ENCODE measurements around the gene GNG12.
"Not testable (repeated sequence)": the region's sequence is repeated elsewhere in the genome, so short reads cannot be mapped to it uniquely, and the experiment has no call there.

The GNG12 gene

GRCh38 chr1:67732750-67733151, 100.5 kb downstream of the GNG12 start:
- no peak overlapping the region for H3K27ac ChIP-seq
- TF ChIP-seq CTCF (conservative IDR thresholded peaks at IDR 0.05), result no peak

GRCh38 chr1:67731322-67731721, 101.9 kb downstream of the GNG12 start:
- no peak overlapping the region for H3K27ac ChIP-seq
- no peak for TF ChIP-seq CTCF (conservative IDR thresholded peaks at IDR 0.05)

GRCh38 chr1:67730312-67730711, 103.0 kb downstream of the GNG12 start:
- H3K27ac ChIP-seq, result not testable (repeated sequence)

- H3K27ac ChIP-seq, result no peak overlapping the region
- TF ChIP-seq CTCF (conservative IDR thresholded peaks at IDR 0.05), result no peak
Measured at GRCh38 chr1:67729872-67730271, 103.4 kb downstream of the GNG12 start.

- peak overlapping the region; percentile 93 for H3K27ac ChIP-seq
- no peak for TF ChIP-seq CTCF (conservative IDR thresholded peaks at IDR 0.05)
Measured at GRCh38 chr1:67726224-67726623, 107.0 kb downstream of the GNG12 start.

- TF ChIP-seq CTCF (conservative IDR thresholded peaks at IDR 0.05), result no peak
- peak overlapping the region; percentile 93 for H3K27ac ChIP-seq
Measured at GRCh38 chr1:67724928-67725560, 108.2 kb downstream of the GNG12 start.

GRCh38 chr1:67723620-67724019, 109.6 kb downstream of the GNG12 start:
- no peak for TF ChIP-seq CTCF (conservative IDR thresholded peaks at IDR 0.05)
- peak overlapping the region; percentile 93 for H3K27ac ChIP-seq

GRCh38 chr1:67723126-67723525, 110.1 kb downstream of the GNG12 start:
- TF ChIP-seq CTCF (conservative IDR thresholded peaks at IDR 0.05), result no peak
- H3K27ac ChIP-seq, result peak overlapping the region; percentile 93; the same call in 1 of the 2 replicates
